Vagina (tissue), 2 donors: Measurements from ENCODE around the gene IKZF3. TPM values are rescaled to one million over a fixed set of nuclear protein-coding genes. Genes with fewer than 3 reads are reported as not detected.

Source experiments
- DNase-seq, 2 donors: peaks; one replicate each; pipeline ENCODE4 v3.0.0-alpha.2; 2017; ENCODE audit errors: extremely low spot score in 2 of 2
- H3K27ac ChIP-seq: fragments of 200-600 bp; sonication (generic); one replicate; pipeline ENCODE4 v1.5.1; 2019
- H3K27me3 ChIP-seq: fragments of 200-600 bp; sonication (generic); one replicate; pipeline ENCODE4 v1.5.1; 2019
- H3K36me3 ChIP-seq, 2 donors: fragments of 200-600 bp; sonication (generic); one replicate each; pipeline ENCODE4 v1.5.1; 2017 to 2019
- H3K4me1 ChIP-seq: fragments of 200-600 bp; sonication (generic); one replicate; pipeline ENCODE4 v1.5.1; 2019
- H3K4me3 ChIP-seq, 2 donors: fragments of 200-600 bp; sonication (generic); 1 replicate in 1 of 2; 2 replicates in 1 of 2; pipeline ENCODE4 v1.5.1; 2016 to 2019
- H3K9me3 ChIP-seq: fragments of 200-600 bp; sonication (generic); one replicate; pipeline ENCODE4 v1.5.1; 2019
- CTCF ChIP-seq, 3 experiments: fragments of 450-650 bp in 2 of 3; fragments of 200-600 bp in 1 of 3; sonication (generic) in 1 of 3; IDR thresholded peaks; one replicate each; pipeline ENCODE4 v1.5.1; 2017 to 2019; ENCODE audit warnings: antibody characterized with exemption in 3 of 3, mild to moderate bottlenecking in 2 of 3, moderate library complexity in 2 of 3
- POLR2A ChIP-seq, 2 donors: fragments of 450-650 bp; IDR thresholded peaks; one replicate each; pipeline ENCODE4 v1.6.1; 2017; ENCODE audit warnings: antibody characterized with exemption in 2 of 2, mild to moderate bottlenecking in 2 of 2, moderate library complexity in 2 of 2
- POLR2AphosphoS5 ChIP-seq, 2 donors: sonication (generic); formaldehyde crosslinking; IDR thresholded peaks; one replicate each; pipeline ENCODE4 v1.9.0; 2017; ENCODE audit warnings: antibody characterized with exemption in 2 of 2, mild to moderate bottlenecking in 2 of 2, low read depth in 1 of 2; ENCODE audit not compliant: insufficient read depth in 1 of 2
- intact Hi-C: fragments of 100-400 bp; cut with DNase I; formaldehyde crosslinking; loops from one replicate; pipeline ENCODE4 v1.15.1; 2023
- total RNA-seq: library from RNA; depleted of rRNA; stranded (reverse); fragments of >200 nt; gene quantifications from one replicate; pipeline ENCODE4 v1.2.3, GENCODE V29; 2016

Gene IKZF3
- total RNA-seq, 1 donor from 2014 or later, result 5.9 TPM

- Histone ChIP-seq H3K36me3 (no peaks in the 10 kb centered on the region), H3K4me3 (no peak overlapping the region), H3K4me1 (no peaks in the 10 kb centered on the region), H3K27ac (no peak overlapping the region), H3K27me3 (no peaks in the 10 kb centered on the region), H3K9me3 (no peaks in the 10 kb centered on the region)
- no peak for DNase-seq
- intact Hi-C loops, result no loop called here
- TF ChIP-seq POLR2AphosphoS5 (IDR thresholded peaks at IDR 0.05; ENCODE audit: insufficient read depth in 1 of 2, low read depth in 1 of 2) (no peak), POLR2A (IDR thresholded peaks at IDR 0.05) (no peak), CTCF (IDR thresholded peaks at IDR 0.05) (no peak)
Measured at GRCh38 chr17:39872751-39873150, 8.6 kb upstream of the IKZF3 start.

- intact Hi-C loops, result no loop called here
Measured at GRCh38 chr17:39871801-39872200, 7.7 kb upstream of the IKZF3 start.

GRCh38 chr17:39870776-39871175, 6.7 kb upstream of the IKZF3 start:
- TF ChIP-seq POLR2AphosphoS5 (IDR thresholded peaks at IDR 0.05; ENCODE audit: insufficient read depth in 1 of 2, low read depth in 1 of 2) (no peak), CTCF (IDR thresholded peaks at IDR 0.05) (no peak), POLR2A (IDR thresholded peaks at IDR 0.05) (no peak)
- Histone ChIP-seq H3K4me3 (no peak overlapping the region), H3K4me1 (no peaks in the 10 kb centered on the region), H3K27me3 (no peaks in the 10 kb centered on the region), H3K9me3 (no peaks in the 10 kb centered on the region), H3K36me3 (no peaks in the 10 kb centered on the region), H3K27ac (no peak overlapping the region)
- DNase-seq, result no peak
- intact Hi-C loops, result no loop called here

More at GRCh38 chr17:39871801-39872200, 7.7 kb upstream of the IKZF3 start:
- Histone ChIP-seq H3K36me3 (no peaks in the 10 kb centered on the region), H3K27me3 (no peaks in the 10 kb centered on the region), H3K4me3 (no peak overlapping the region), H3K9me3 (no peaks in the 10 kb centered on the region), H3K4me1 (no peaks in the 10 kb centered on the region), H3K27ac (no peak overlapping the region)
- DNase-seq, result no peak
- TF ChIP-seq CTCF (IDR thresholded peaks at IDR 0.05) (no peak), POLR2AphosphoS5 (IDR thresholded peaks at IDR 0.05; ENCODE audit: insufficient read depth in 1 of 2, low read depth in 1 of 2) (no peak), POLR2A (IDR thresholded peaks at IDR 0.05) (no peak)

DNA sequence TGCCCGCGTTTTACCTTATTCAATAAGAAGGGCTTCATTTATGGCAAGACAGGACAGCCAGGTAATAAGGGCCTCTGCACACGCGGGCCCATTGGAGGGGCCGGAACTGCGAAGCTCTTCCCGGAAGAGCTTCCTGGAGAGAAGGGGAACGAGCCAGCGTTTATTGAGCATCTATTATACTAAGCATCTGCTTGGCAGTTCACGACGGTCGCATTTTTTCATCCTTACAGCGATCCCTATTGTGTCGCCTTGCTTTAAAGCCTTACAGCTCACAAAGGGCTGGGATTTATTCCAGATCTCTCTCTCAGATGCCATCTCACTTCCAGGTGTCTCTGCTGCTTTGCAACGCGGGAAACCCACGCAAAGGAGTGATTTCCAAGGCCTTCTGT, 4.4 kb upstream of the IKZF3 start:
- no peak for DNase-seq
- Histone ChIP-seq H3K27me3 (peaks cover 6% of the 10 kb centered on the region), H3K4me3 (no peak overlapping the region), H3K27ac (no peak overlapping the region), H3K9me3 (no peaks in the 10 kb centered on the region), H3K36me3 (no peaks in the 10 kb centered on the region), H3K4me1 (peaks cover 8% of the 10 kb centered on the region)
- intact Hi-C loops, result loop anchor here (2.0 kb wide), 1 partner anchor 70 kb away; no protein-coding TSS in a partner anchor
- TF ChIP-seq POLR2A (IDR thresholded peaks at IDR 0.05) (no peak), POLR2AphosphoS5 (IDR thresholded peaks at IDR 0.05; ENCODE audit: insufficient read depth in 1 of 2, low read depth in 1 of 2) (no peak), CTCF (IDR thresholded peaks at IDR 0.05) (no peak)

GRCh38 chr17:39867880-39868553, 3.9 kb upstream of the IKZF3 start, which contains the start of gene ZPBP2:
ZPBP2 (plus strand) TSS chr17:39868202; CDS start chr17:39868355, 153 bp downstream.
- Histone ChIP-seq H3K27ac (no peak within 1 kb of the TSS), H3K36me3 (no peaks in the 10 kb centered on the region), H3K27me3 (peaks cover 6% of the 10 kb centered on the region), H3K9me3 (no peaks in the 10 kb centered on the region), H3K4me3 (no peak within 1 kb of the TSS), H3K4me1 (peaks cover 8% of the 10 kb centered on the region)
- intact Hi-C loops, result loop anchor here (2.0 kb wide), 1 partner anchor 69 kb away; no protein-coding TSS in a partner anchor
- TF ChIP-seq POLR2AphosphoS5 (IDR thresholded peaks at IDR 0.05; ENCODE audit: insufficient read depth in 1 of 2, low read depth in 1 of 2) (no peak), POLR2A (IDR thresholded peaks at IDR 0.05) (no peak), CTCF (IDR thresholded peaks at IDR 0.05) (no peak)
- no peak for DNase-seq
